HepG2 (cell line): ENCODE data around the gene CYTH1. TPM values are rescaled to one million over a fixed set of nuclear protein-coding genes. Genes with fewer than 3 reads are reported as not detected.

Source experiments
- ATAC-seq: fragments of 200-7000 bp; cut with Tn5 transposase; 3 replicates; pipeline ENCODE4 v1.9.1; 2020; ENCODE audit warnings: mild to moderate bottlenecking, moderate library complexity
- BruUV-seq: library from RNA; stranded (reverse); fragments of 400-500 nt; replicated peaks from 2 replicates; lab custom pipeline; 2021; lab: Mats Ljungman, UMichigan
- CTCF ChIA-PET: fragments of 300-600 bp; formaldehyde crosslinking; extraction: SDS; loops from one replicate; lab custom pipeline; 2021; ENCODE audit warnings: low total read pairs, inconsistent platforms, low intra/inter-chr PET ratio; lab: Yijun Ruan, JAX
- POLR2A ChIA-PET: fragments of 350-600 bp; sonication (Branson Sonifier 250); formaldehyde crosslinking; loops from one replicate; lab custom pipeline; 2020; ENCODE audit warnings: antibody characterized with exemption, inconsistent platforms; lab: Yijun Ruan, JAX
- DNase-seq: peaks from one replicate; pipeline ENCODE4 v3.0.0-alpha.2; 2015; ENCODE audit warnings: low spot score
- FAIRE-seq: peaks from 3 replicates; lab custom pipeline; 2011; peaks lifted over from hg19 to GRCh38; lab: Jason Lieb, UNC
- H2AFZ ChIP-seq: one replicate; pipeline ENCODE4 v1.6.1; 2011; ENCODE audit warnings: low read length, inconsistent platforms
- H3K27ac ChIP-seq: fragments of 300-600 bp; 3 replicates; pipeline ENCODE4 v1.8.0; 2011; ENCODE audit warnings: mixed run types, mild to moderate bottlenecking, mixed read lengths, low read length, inconsistent platforms; ENCODE audit not compliant: insufficient read depth; ENCODE audit errors: extremely low read length
- H3K27me3 ChIP-seq, 2 experiments: fragments of 200-600 bp in 1 of 2; 2 replicates in 1 of 2; 3 replicates in 1 of 2; pipeline versions ENCODE4 v1.6.0 to v1.8.0; 2011; ENCODE audit warnings: low read length in 2 of 2, mild to moderate bottlenecking in 2 of 2, moderate library complexity in 2 of 2, inconsistent platforms in 1 of 2; ENCODE audit not compliant: insufficient read depth in 2 of 2, control insufficient read depth in 1 of 2
- H3K36me3 ChIP-seq, 2 experiments: fragments of 200-600 bp in 1 of 2; replicated peaks in 1 of 2; 2 replicates in 1 of 2; 3 replicates in 1 of 2; pipeline versions ENCODE4 v1.5.1 to v1.8.0; 2011; ENCODE audit warnings: low read length in 2 of 2, inconsistent platforms in 1 of 2; ENCODE audit not compliant: insufficient read depth in 2 of 2, control insufficient read depth in 1 of 2
- H3K4me1 ChIP-seq: 2 replicates; pipeline ENCODE4 v1.5.1; 2012; ENCODE audit warnings: low read length, inconsistent platforms; ENCODE audit not compliant: insufficient read depth
- H3K4me2 ChIP-seq: 2 replicates; pipeline ENCODE4 v1.6.0; 2011; ENCODE audit warnings: low read depth, low read length, inconsistent platforms
- H3K4me3 ChIP-seq, 3 experiments: fragments of 200-600 bp in 1 of 3; sonication (generic), shearing (Covaris generic) in 1 of 3; replicated peaks in 1 of 3; 2 replicates each; pipeline ENCODE4 v1.5.1; 2011 to 2016; ENCODE audit warnings: low read length in 3 of 3, inconsistent platforms in 2 of 3, low read depth in 2 of 3, mild to moderate bottlenecking in 2 of 3, control low read depth in 1 of 3, mixed read lengths in 1 of 3; ENCODE audit not compliant: insufficient read depth in 1 of 3
- H3K79me2 ChIP-seq: one replicate; pipeline ENCODE4 v1.6.1; 2011; ENCODE audit warnings: low read length, inconsistent platforms; ENCODE audit not compliant: insufficient read depth
- H3K9ac ChIP-seq: 2 replicates; pipeline ENCODE4 v1.6.0; 2011; ENCODE audit warnings: mild to moderate bottlenecking, low read depth, low read length, inconsistent platforms; ENCODE audit not compliant: insufficient read depth
- H3K9me3 ChIP-seq: 2 replicates; pipeline ENCODE4 v1.5.1; 2012; ENCODE audit warnings: mild to moderate bottlenecking, low read length
- H4K20me1 ChIP-seq: 2 replicates; pipeline ENCODE4 v1.6.0; 2011; ENCODE audit warnings: inconsistent platforms, mild to moderate bottlenecking, low read length, moderate library complexity; ENCODE audit not compliant: insufficient read depth
- ATF7-NPFF ChIP-seq: sonication (generic); formaldehyde crosslinking; IDR thresholded peaks from 2 replicates; pipeline ENCODE4 v1.8.1; 2023; ENCODE audit warnings: mild to moderate bottlenecking, low read depth, missing genetic modification reagents, moderate library complexity
- BRCA1 ChIP-seq: sonication (generic); formaldehyde crosslinking; IDR thresholded peaks from 2 replicates; pipeline ENCODE4 v1.4.0; 2020; ENCODE audit warnings: missing genetic modification reagents
- CCDC6 ChIP-seq: sonication (generic); formaldehyde crosslinking; IDR thresholded peaks from 2 replicates; pipeline ENCODE4 v1.8.1; 2022; ENCODE audit warnings: mild to moderate bottlenecking, missing genetic modification reagents, moderate library complexity
- HMGA1 ChIP-seq: sonication (generic); formaldehyde crosslinking; conservative IDR thresholded peaks from 2 replicates; pipeline ENCODE4 v1.4.0; 2020; ENCODE audit warnings: missing genetic modification reagents
- HOMEZ ChIP-seq: IDR thresholded peaks from 2 replicates; pipeline ENCODE4 v1.6.1; 2016; ENCODE audit warnings: low read depth
- NKX3-1 ChIP-seq: sonication (generic); formaldehyde crosslinking; IDR thresholded peaks from 2 replicates; pipeline ENCODE4 v1.5.0; 2020; ENCODE audit warnings: missing genetic modification reagents
- PRPF4 ChIP-seq: fragments of 200-400 bp; formaldehyde crosslinking; IDR thresholded peaks from 2 replicates; pipeline ENCODE4 v1.6.1; 2016; ENCODE audit warnings: low read length, low read depth; ENCODE audit not compliant: poor library complexity, severe bottlenecking
- REXO4 ChIP-seq: sonication (generic); formaldehyde crosslinking; IDR thresholded peaks from 2 replicates; pipeline ENCODE4 v1.8.0; 2022; ENCODE audit warnings: missing genetic modification reagents, mild to moderate bottlenecking, borderline replicate concordance
- SKI ChIP-seq: fragments of 450-650 bp; IDR thresholded peaks from one replicate; pipeline ENCODE4 v1.6.1; 2018; ENCODE audit warnings: mild to moderate bottlenecking; ENCODE audit not compliant: partially characterized antibody
- SRSF4 ChIP-seq: fragments of 200-400 bp; formaldehyde crosslinking; IDR thresholded peaks from one replicate; pipeline ENCODE4 v1.6.1; 2018; ENCODE audit warnings: mild to moderate bottlenecking, low read depth, low read length, moderate library complexity; ENCODE audit not compliant: poor library complexity, severe bottlenecking
- TEAD3 ChIP-seq: optimal IDR thresholded peaks from 2 replicates; pipeline ENCODE3; 2016; ENCODE audit warnings: borderline replicate concordance
- TP53 ChIP-seq: sonication (generic); formaldehyde crosslinking; conservative IDR thresholded peaks from 2 replicates; pipeline ENCODE4 v1.4.0; 2020; ENCODE audit warnings: missing genetic modification reagents
- ZFY ChIP-seq: sonication (generic); formaldehyde crosslinking; IDR thresholded peaks from 2 replicates; pipeline ENCODE4 v1.4.0; 2020; ENCODE audit warnings: missing genetic modification reagents
- ZFYVE20 ChIP-seq: sonication (generic); formaldehyde crosslinking; IDR thresholded peaks from 2 replicates; pipeline ENCODE4 v1.8.0; 2023; ENCODE audit warnings: low read depth, mild to moderate bottlenecking, moderate library complexity, missing genetic modification reagents, borderline replicate concordance
- ZMYM2 ChIP-seq: sonication (generic); formaldehyde crosslinking; IDR thresholded peaks from 2 replicates; pipeline ENCODE4 v1.8.0; 2022; ENCODE audit warnings: mild to moderate bottlenecking, missing genetic modification reagents
- ZMYM3 ChIP-seq: sonication (generic); formaldehyde crosslinking; IDR thresholded peaks from 2 replicates; pipeline ENCODE4 v1.5.1; 2020; ENCODE audit warnings: mild to moderate bottlenecking, missing genetic modification reagents
- ZNF225 ChIP-seq: sonication (generic); formaldehyde crosslinking; IDR thresholded peaks from 2 replicates; pipeline ENCODE4 v1.4.0; 2020; ENCODE audit warnings: mild to moderate bottlenecking, missing genetic modification reagents
- ZNF326 ChIP-seq: sonication (generic); formaldehyde crosslinking; IDR thresholded peaks from 2 replicates; pipeline ENCODE4 v1.4.0; 2020; ENCODE audit warnings: missing genetic modification reagents, borderline replicate concordance
- ZNF441 ChIP-seq: sonication (generic); formaldehyde crosslinking; IDR thresholded peaks from 2 replicates; pipeline ENCODE4 v1.7.0; 2021; ENCODE audit warnings: missing genetic modification reagents, borderline replicate concordance
- ZNF550 ChIP-seq: sonication (generic); formaldehyde crosslinking; IDR thresholded peaks from 2 replicates; pipeline ENCODE4 v1.4.0; 2020; ENCODE audit warnings: mild to moderate bottlenecking, missing genetic modification reagents, borderline replicate concordance
- ZNF629 ChIP-seq: sonication (generic); formaldehyde crosslinking; conservative IDR thresholded peaks from 2 replicates; pipeline ENCODE4 v1.5.0; 2020; ENCODE audit warnings: missing genetic modification reagents
- ZNF672 ChIP-seq: sonication (generic); formaldehyde crosslinking; IDR thresholded peaks from 2 replicates; pipeline ENCODE4 v1.8.1; 2022; ENCODE audit warnings: missing genetic modification reagents
- WGBS: methylation state at CpG from one replicate; pipeline ENCODE4 v1.1.6; 2017; ENCODE audit warnings: low lambda C conversion rate; 5-methylcytosine and 5-hydroxymethylcytosine counted together
- in situ Hi-C: cut with HindIII; loops from 2 replicates; pipeline ENCODE4 v1.10.0; 2017; ENCODE audit warnings: low pct_unique_long_range_greater_than_20kb; ENCODE audit not compliant: extremely low pct_ligation_motif_present
- intact Hi-C: fragments of 100-400 bp; cut with micrococcal nuclease; formaldehyde crosslinking; loops from one replicate; pipeline ENCODE4 v1.10.0; 2022; ENCODE audit not compliant: unreplicated experiment
- polyA plus RNA-seq, 8 experiments: library from polyadenylated mRNA; depleted of rRNA in 3 of 8; stranded (reverse) in 7 of 8; unstranded in 1 of 8; fragments of >200 nt; fragmentation: Illumina TruSeq in 4 of 8; extraction: Trizol in 4 of 8; gene quantifications; 2 replicates each; pipeline versions ENCODE4 v1.2.1 to v1.2.3, GENCODE V29; 2011 to 2016; ENCODE audit warnings: low read depth in 4 of 8, missing spikeins in 1 of 8, mixed read lengths in 1 of 8; ENCODE audit not compliant: insufficient read depth in 1 of 8
- total RNA-seq, 5 experiments: library from RNA; depleted of rRNA; stranded (reverse); fragments of >200 nt; fragmentation: Illumina TruSeq; extraction: Trizol; gene quantifications; 2 replicates each; pipeline ENCODE4 v1.2.3, GENCODE V29; 2016; ENCODE audit warnings: low read depth in 1 of 5
- TF ChIP-seq, protein P1 (sequence below): sonication (generic); formaldehyde crosslinking; IDR thresholded peaks from 2 replicates; pipeline ENCODE4 v1.5.1; 2020; ENCODE audit warnings: missing genetic modification reagents, mild to moderate bottlenecking, borderline replicate concordance

CYTH1 gene
- total and polyA plus RNA-seq, 2 of the 13 experiments (the other 11 are each of a cell fraction or from before 2014, with no cell fraction given) = 20.1 to 48.9 TPM

- in situ Hi-C loops = no loop called here
- WGBS = 2% methylated on average over 11 of the region's 11 CpGs
- TF ChIP-seq ZFY (CRISPR knock-in tag) (peak; percentile 11; the same call in 1 of the 2 replicates), CCDC6 (CRISPR knock-in tag) (no peak), ZMYM3 (CRISPR knock-in tag) (peak; percentile 100), TEAD3 (CRISPR knock-in tag) (peak; percentile 99), SKI (peak; percentile 90), BRCA1 (CRISPR knock-in tag) (no peak), HMGA1 (CRISPR knock-in tag) (no peak), PRPF4 (no peak), ZNF441 (CRISPR knock-in tag) (peak; percentile 68; the same call in 1 of the 2 replicates), ZNF672 (CRISPR knock-in tag) (no peak), ZNF550 (no peak), ZFYVE20 (no peak), SRSF4 (no peak), ZNF225 (CRISPR knock-in tag) (no peak), NKX3-1 (peak; percentile 78; the same call in 1 of the 2 replicates), HOMEZ (CRISPR knock-in tag) (peak; percentile 92), REXO4 (CRISPR knock-in tag) (peak; percentile 24; the same call in 1 of the 2 replicates), TP53 (CRISPR knock-in tag) (peak; percentile 67; the same call in 1 of the 2 replicates), ATF7-NPFF (CRISPR knock-in tag) (peak; percentile 83), ZNF326 (CRISPR knock-in tag) (no peak), ZMYM2 (CRISPR knock-in tag) (peak; percentile 97), ZNF629 (CRISPR knock-in tag) (0 out of 2 replicates have a peak, but pooled peaks have one; percentile 52)
- TF ChIP-seq, protein P1, sequence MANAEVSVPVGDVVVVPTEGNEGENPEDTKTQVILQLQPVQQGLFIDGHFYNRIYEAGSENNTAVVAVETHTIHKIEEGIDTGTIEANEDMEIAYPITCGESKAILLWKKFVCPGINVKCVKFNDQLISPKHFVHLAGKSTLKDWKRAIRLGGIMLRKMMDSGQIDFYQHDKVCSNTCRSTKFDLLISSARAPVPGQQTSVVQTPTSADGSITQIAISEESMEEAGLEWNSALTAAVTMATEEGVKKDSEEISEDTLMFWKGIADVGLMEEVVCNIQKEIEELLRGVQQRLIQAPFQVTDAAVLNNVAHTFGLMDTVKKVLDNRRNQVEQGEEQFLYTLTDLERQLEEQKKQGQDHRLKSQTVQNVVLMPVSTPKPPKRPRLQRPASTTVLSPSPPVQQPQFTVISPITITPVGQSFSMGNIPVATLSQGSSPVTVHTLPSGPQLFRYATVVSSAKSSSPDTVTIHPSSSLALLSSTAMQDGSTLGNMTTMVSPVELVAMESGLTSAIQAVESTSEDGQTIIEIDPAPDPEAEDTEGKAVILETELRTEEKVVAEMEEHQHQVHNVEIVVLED (CRISPR knock-in tag) = peak; percentile 55; the same call in 1 of the 2 replicates
Measured at GRCh38 chr17:78650093-78650715, 131.9 kb downstream of the CYTH1 start.

More at GRCh38 chr17:78650093-78650715, 131.9 kb downstream of the CYTH1 start:
- ChIA-PET POLR2A (interaction anchor here (0.9 to 2.0 kb wide), 11 partner anchors 8 to 98 kb away, joined by 3 to 17 read pairs (median 4); no protein-coding TSS in a partner anchor), CTCF (no interaction called here)
- H4K20me1 ChIP-seq = no peaks in the 10 kb centered on the region
- FAIRE-seq = peak; percentile 99
- H3K27me3 ChIP-seq = no peaks in the 10 kb centered on the region
- peak overlapping the region; percentile 78 for H3K4me2 ChIP-seq
- H3K36me3 ChIP-seq = no peaks in the 10 kb centered on the region
- peak overlapping the region in 1 of 3 experiments; percentile 42; a peak in 2 of 6 replicates for H3K4me3 ChIP-seq
- peaks cover 82% of the 10 kb centered on the region for H3K4me1 ChIP-seq
- no peak overlapping the region for H2AFZ ChIP-seq
- peak; percentile 97 for DNase-seq
- H3K9ac ChIP-seq = peak overlapping the region; percentile 35
- H3K27ac ChIP-seq = peak overlapping the region; percentile 76
- H3K79me2 ChIP-seq = no peaks in the 10 kb centered on the region
- no TSS peak for BruUV-seq
- H3K9me3 ChIP-seq = 0 out of 2 replicates have a peak, but pooled peaks cover 3% of the 10 kb centered on the region
- ATAC-seq = peak; percentile 95
- intact Hi-C loops = no loop called here
